ENCODE data around the gene CGB2. TPM values are rescaled to one million over a fixed set of nuclear protein-coding genes. Genes with fewer than 3 reads are reported as not detected.
A peak's percentile ranks its signal among the peaks of the same experiment; 100 is the strongest.
"Not testable (repeated sequence)": the region's sequence is repeated elsewhere in the genome, so short reads cannot be mapped to it uniquely, and the experiment has no call there.

CGB2 gene
- total RNA-seq, 2 experiments from 2014 or later, result not detected

GRCh38 chr19:49022116-49022515 is 9.6 kb upstream of the CGB2 start:
- H3K9me3 Mint-ChIP-seq, result no peaks in the 10 kb centered on the region
- intact Hi-C loops (cut with micrococcal nuclease), result no loop called here
- DNase-seq, result no peak
- CTCF ChIA-PET, result interaction anchor here (0.6 to 0.7 kb wide), 3 partner anchors 22 to 91 kb away, joined by 3 to 4 read pairs (median 4); no protein-coding TSS in a partner anchor
- no peaks in the 10 kb centered on the region for H3K36me3 Mint-ChIP-seq (ENCODE audit: low read depth)
- peaks cover 25% of the 10 kb centered on the region for H3K4me1 Mint-ChIP-seq (ENCODE audit: low read depth)
- H3K4me3 Mint-ChIP-seq, result no peak overlapping the region
- H3K27ac Mint-ChIP-seq, result no peak overlapping the region
- H3K27me3 Mint-ChIP-seq (ENCODE audit: low read depth), result peaks cover 8% of the 10 kb centered on the region

- H3K27ac Mint-ChIP-seq; H3K36me3 Mint-ChIP-seq (ENCODE audit: low read depth); H3K4me3 Mint-ChIP-seq; intact Hi-C loops (cut with micrococcal nuclease); DNase-seq; CTCF ChIA-PET; H3K27me3 Mint-ChIP-seq (ENCODE audit: low read depth); H3K9me3 Mint-ChIP-seq: not testable (repeated sequence)
- H3K4me1 Mint-ChIP-seq (ENCODE audit: low read depth), result peaks cover 11% of the 10 kb centered on the region
These were observed 7.5 kb upstream of the CGB2 start, which contains the start of gene CGB3 for GRCh38 chr19:49024233-49024632. Gene CGB3, minus strand, starts transcription at chr19:49024333. Its CDS starts 362 bp downstream, at chr19:49023971.

- CTCF ChIA-PET; H3K27me3 Mint-ChIP-seq (ENCODE audit: low read depth); H3K27ac Mint-ChIP-seq; DNase-seq; intact Hi-C loops (cut with micrococcal nuclease); H3K9me3 Mint-ChIP-seq; H3K4me1 Mint-ChIP-seq (ENCODE audit: low read depth); H3K4me3 Mint-ChIP-seq; H3K36me3 Mint-ChIP-seq (ENCODE audit: low read depth): not testable (repeated sequence)
These were observed 6.6 kb upstream of the CGB2 start for GRCh38 chr19:49025088-49025487.

- H3K4me1 Mint-ChIP-seq (ENCODE audit: low read depth); DNase-seq; H3K27ac Mint-ChIP-seq; H3K36me3 Mint-ChIP-seq (ENCODE audit: low read depth); H3K27me3 Mint-ChIP-seq (ENCODE audit: low read depth); CTCF ChIA-PET; intact Hi-C loops (cut with micrococcal nuclease); H3K9me3 Mint-ChIP-seq; H3K4me3 Mint-ChIP-seq: not testable (repeated sequence)
These were observed 6.1 kb upstream of the CGB2 start for GRCh38 chr19:49025599-49025998.

GRCh38 chr19:49028686-49029085 is 3.0 kb upstream of the CGB2 start:
- H3K36me3 Mint-ChIP-seq (ENCODE audit: low read depth); H3K4me3 Mint-ChIP-seq: not testable (repeated sequence)

GRCh38 chr19:49029749-49030148 is 1.9 kb upstream of the CGB2 start:
- CTCF ChIA-PET; H3K4me3 Mint-ChIP-seq; H3K36me3 Mint-ChIP-seq (ENCODE audit: low read depth); H3K9me3 Mint-ChIP-seq; H3K27me3 Mint-ChIP-seq (ENCODE audit: low read depth); H3K4me1 Mint-ChIP-seq (ENCODE audit: low read depth); H3K27ac Mint-ChIP-seq; intact Hi-C loops (cut with micrococcal nuclease); DNase-seq: not testable (repeated sequence)

More at GRCh38 chr19:49028686-49029085, 3.0 kb upstream of the CGB2 start:
- intact Hi-C loops (cut with micrococcal nuclease); CTCF ChIA-PET; H3K9me3 Mint-ChIP-seq; H3K4me1 Mint-ChIP-seq (ENCODE audit: low read depth); H3K27ac Mint-ChIP-seq; H3K27me3 Mint-ChIP-seq (ENCODE audit: low read depth); DNase-seq: not testable (repeated sequence)

- DNase-seq; H3K36me3 Mint-ChIP-seq (ENCODE audit: low read depth); H3K4me3 Mint-ChIP-seq; H3K4me1 Mint-ChIP-seq (ENCODE audit: low read depth); H3K9me3 Mint-ChIP-seq; intact Hi-C loops (cut with micrococcal nuclease); H3K27me3 Mint-ChIP-seq (ENCODE audit: low read depth); H3K27ac Mint-ChIP-seq; CTCF ChIA-PET: not testable (repeated sequence)
These were observed 1.4 kb upstream of the CGB2 start for GRCh38 chr19:49030323-49030722.

GRCh38 chr19:49036815-49037214 is 5.1 kb downstream of the CGB2 start, which contains the start of gene CGB1:
Gene CGB1, minus strand, starts transcription at chr19:49036895. Its CDS starts 184 bp downstream, at chr19:49036711.
- intact Hi-C loops (cut with micrococcal nuclease); H3K9me3 Mint-ChIP-seq; H3K27ac Mint-ChIP-seq; H3K4me1 Mint-ChIP-seq (ENCODE audit: low read depth); H3K27me3 Mint-ChIP-seq (ENCODE audit: low read depth); H3K36me3 Mint-ChIP-seq (ENCODE audit: low read depth); H3K4me3 Mint-ChIP-seq; CTCF ChIA-PET: not testable (repeated sequence)
- peak; percentile 66 for DNase-seq

GRCh38 chr19:49038111-49038510 is 6.4 kb downstream of the CGB2 start:
- H3K4me3 Mint-ChIP-seq; H3K27ac Mint-ChIP-seq; H3K9me3 Mint-ChIP-seq; H3K27me3 Mint-ChIP-seq (ENCODE audit: low read depth); H3K36me3 Mint-ChIP-seq (ENCODE audit: low read depth); intact Hi-C loops (cut with micrococcal nuclease); DNase-seq; H3K4me1 Mint-ChIP-seq (ENCODE audit: low read depth): not testable (repeated sequence)
- CTCF ChIA-PET, result interaction anchor here (0.6 kb wide), 1 partner anchor 105 kb away, joined by 4 read pairs; no protein-coding TSS in a partner anchor

- H3K4me3 Mint-ChIP-seq; H3K36me3 Mint-ChIP-seq (ENCODE audit: low read depth); DNase-seq; H3K9me3 Mint-ChIP-seq; CTCF ChIA-PET; H3K27ac Mint-ChIP-seq; H3K4me1 Mint-ChIP-seq (ENCODE audit: low read depth); intact Hi-C loops (cut with micrococcal nuclease); H3K27me3 Mint-ChIP-seq (ENCODE audit: low read depth): not testable (repeated sequence)
These were observed 7.0 kb downstream of the CGB2 start for GRCh38 chr19:49038557-49039276.

GRCh38 chr19:49039736-49040135 is 8.0 kb downstream of the CGB2 start:
- H3K4me1 Mint-ChIP-seq (ENCODE audit: low read depth); CTCF ChIA-PET; intact Hi-C loops (cut with micrococcal nuclease); H3K9me3 Mint-ChIP-seq; H3K27me3 Mint-ChIP-seq (ENCODE audit: low read depth); H3K36me3 Mint-ChIP-seq (ENCODE audit: low read depth); H3K4me3 Mint-ChIP-seq; DNase-seq; H3K27ac Mint-ChIP-seq: not testable (repeated sequence)

GRCh38 chr19:49042177-49042576 is 10.5 kb downstream of the CGB2 start:
- intact Hi-C loops (cut with micrococcal nuclease), result no loop called here
- DNase-seq, result no peak
- H3K4me3 Mint-ChIP-seq, result no peak overlapping the region

GRCh38 chr19:49042666-49043065 is 11.0 kb downstream of the CGB2 start:
- H3K9me3 Mint-ChIP-seq; H3K27me3 Mint-ChIP-seq (ENCODE audit: low read depth); H3K4me3 Mint-ChIP-seq; H3K4me1 Mint-ChIP-seq (ENCODE audit: low read depth); DNase-seq; H3K27ac Mint-ChIP-seq; H3K36me3 Mint-ChIP-seq (ENCODE audit: low read depth); CTCF ChIA-PET; intact Hi-C loops (cut with micrococcal nuclease): not testable (repeated sequence)

More at GRCh38 chr19:49042177-49042576, 10.5 kb downstream of the CGB2 start:
- H3K9me3 Mint-ChIP-seq, result no peaks in the 10 kb centered on the region
- CTCF ChIA-PET, result no interaction called here
- H3K27ac Mint-ChIP-seq, result no peak overlapping the region
- H3K27me3 Mint-ChIP-seq (ENCODE audit: low read depth), result no peaks in the 10 kb centered on the region
- H3K4me1 Mint-ChIP-seq (ENCODE audit: low read depth), result no peaks in the 10 kb centered on the region
- H3K36me3 Mint-ChIP-seq (ENCODE audit: low read depth), result no peaks in the 10 kb centered on the region

Data from activated naive CD4-positive, alpha-beta T cell treated with anti-CD3 and anti-CD28 coated beads for 36 hours (primary cell).